IPS DF 4.7 (cell line): ENCODE measurements around the gene IMPA2.

Experiments
- DNase-seq: peaks from one replicate; pipeline ENCODE4 v3.0.0-alpha.2; 2013; ENCODE audit warnings: low spot score; ENCODE audit errors: extremely low read depth

Gene IMPA2

DNA sequence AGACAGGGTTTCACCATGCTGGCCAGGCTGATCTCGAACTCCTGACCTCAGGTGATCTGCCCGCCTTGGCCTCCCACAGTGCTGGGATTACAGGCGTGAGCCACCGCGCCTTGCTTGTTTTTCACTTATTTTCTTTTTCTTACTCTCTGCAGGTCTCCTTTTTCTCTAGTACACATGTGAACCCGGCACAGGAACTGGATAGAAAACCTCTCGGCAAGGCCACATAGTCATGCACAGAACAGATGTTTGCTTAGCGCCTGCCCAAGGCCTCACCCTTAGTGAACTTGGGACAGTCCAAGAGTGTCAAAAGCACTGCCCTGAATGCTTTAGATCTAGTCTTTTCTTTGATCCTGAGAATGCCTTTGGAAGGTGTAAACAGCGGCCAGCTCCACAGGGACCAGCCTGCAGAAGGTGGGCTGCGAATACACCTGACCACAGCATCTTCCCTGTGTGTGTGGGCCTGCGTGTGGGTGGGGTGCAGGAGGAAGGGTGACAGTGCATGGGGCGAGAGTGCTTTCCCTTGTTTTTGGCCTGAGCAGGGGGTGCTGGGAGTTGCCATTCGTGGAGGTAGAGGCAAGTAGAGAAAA, 27.0 kb downstream of the IMPA2 start:
- DNase-seq: no peak

GRCh38 chr18:12008842-12009580, 27.7 kb downstream of the IMPA2 start:
- DNase-seq: no peak

- no peak for DNase-seq
These were observed 28.4 kb downstream of the IMPA2 start for GRCh38 chr18:12009581-12010140.

DNA sequence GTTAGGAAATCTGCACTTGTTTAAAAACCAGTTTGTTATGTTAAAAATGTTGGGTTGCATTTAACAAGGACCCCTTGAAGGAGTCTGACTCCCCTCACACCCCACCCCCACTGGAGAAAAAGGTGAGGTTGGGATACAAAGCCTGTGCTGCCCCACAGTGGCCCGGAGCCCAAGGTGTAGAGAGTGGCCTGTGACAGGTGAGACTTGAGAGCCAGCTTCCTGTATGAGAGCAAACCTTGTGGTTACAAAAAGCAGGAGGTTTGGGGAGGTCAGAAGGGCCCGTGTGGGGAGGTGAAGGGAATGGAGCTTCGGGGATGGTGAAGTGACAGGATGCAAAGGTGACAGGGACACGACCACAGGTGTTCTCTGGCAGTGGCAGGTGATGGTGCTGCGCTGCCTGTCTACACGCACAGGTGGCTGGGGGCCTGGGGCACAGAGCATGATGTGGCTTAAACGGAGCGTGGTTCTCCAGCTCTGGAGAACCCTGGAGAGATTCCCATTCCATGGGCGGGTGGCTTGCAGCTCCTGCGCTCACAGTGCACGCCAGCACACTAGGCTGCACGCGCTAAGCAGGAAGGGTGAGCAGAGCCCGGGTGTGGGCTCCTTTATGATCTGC, 29.0 kb downstream of the IMPA2 start:
- DNase-seq: no peak

- no peak for DNase-seq
These were observed 30.1 kb downstream of the IMPA2 start for GRCh38 chr18:12011199-12011956.

DNA sequence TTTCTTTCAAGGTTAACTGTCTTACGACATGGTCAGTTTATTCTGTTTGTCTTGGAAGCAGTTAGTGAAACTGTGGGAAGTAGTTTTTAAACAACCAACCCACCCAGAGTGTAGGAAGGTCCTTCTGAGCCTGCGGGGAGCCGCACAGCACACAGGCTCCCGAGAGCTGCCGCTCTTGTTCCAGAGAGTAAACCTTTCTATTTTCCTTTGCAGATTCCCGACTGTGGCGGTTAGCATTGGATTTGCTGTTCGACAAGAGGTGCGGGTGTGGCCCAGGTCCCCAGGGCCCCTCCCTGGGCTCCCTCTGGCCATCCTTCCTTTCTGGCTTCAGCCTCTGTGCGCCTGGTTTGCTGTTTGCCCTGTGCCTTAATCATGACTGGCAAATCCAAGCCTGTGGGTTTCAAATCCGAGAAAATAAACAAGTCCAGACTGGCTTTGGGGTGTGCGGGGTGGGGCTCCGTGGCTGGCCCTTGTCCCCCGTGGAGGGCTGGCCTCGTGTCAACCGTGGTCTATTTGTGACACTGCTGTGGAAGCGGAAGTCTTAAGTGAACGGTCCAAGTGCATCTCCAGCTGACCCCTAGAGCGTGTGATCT, 30.7 kb downstream of the IMPA2 start:
- no peak for DNase-seq

DNA sequence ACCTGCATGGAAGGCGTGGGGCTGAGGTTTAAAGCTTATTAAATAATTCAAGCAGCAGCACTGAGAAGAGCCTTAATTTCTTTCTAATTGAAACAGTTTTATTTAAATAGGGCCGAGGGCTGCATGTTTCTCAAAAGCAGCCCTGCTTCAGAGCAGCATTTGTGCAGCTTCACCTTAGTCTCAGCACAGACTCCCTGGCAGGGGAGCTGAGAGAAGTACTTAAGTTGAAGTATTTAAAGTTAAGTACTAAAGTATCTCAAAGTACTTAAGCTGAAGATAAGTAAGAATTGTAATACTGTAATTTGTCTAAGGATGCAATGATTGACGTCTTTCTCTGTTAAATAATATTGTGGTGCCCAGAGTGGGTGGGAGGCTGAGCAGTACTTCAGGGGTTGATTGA, 31.4 kb downstream of the IMPA2 start:
- DNase-seq: no peak

- DNase-seq: no peak
These were observed 32.0 kb downstream of the IMPA2 start for GRCh38 chr18:12013186-12013916.

- no peak for DNase-seq
These were observed 32.8 kb downstream of the IMPA2 start for GRCh38 chr18:12014086-12014485.

- DNase-seq: no peak
These were observed 33.5 kb downstream of the IMPA2 start for GRCh38 chr18:12014521-12015415.

- DNase-seq: no peak
These were observed 34.2 kb downstream of the IMPA2 start for GRCh38 chr18:12015416-12016062.

DNA sequence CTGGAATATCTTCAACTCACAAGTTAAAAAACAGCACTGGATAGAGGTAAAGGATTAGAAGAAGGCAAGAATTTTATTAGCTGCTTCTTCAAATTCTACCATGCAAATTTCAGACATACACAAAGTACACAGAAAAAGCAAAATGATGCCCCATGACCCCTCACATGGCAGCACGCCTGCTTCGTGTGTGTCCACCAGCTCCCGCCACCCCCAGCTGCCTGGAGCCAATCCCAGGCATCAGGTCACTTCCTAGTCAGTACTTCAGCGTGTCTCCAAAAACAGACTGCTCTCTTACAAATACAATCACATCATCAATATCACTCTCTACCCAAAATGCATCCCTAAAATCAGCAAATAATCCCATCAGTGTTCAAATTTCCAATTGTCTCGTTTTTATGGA, 35.8 kb downstream of the IMPA2 start:
- DNase-seq: no peak

DNA sequence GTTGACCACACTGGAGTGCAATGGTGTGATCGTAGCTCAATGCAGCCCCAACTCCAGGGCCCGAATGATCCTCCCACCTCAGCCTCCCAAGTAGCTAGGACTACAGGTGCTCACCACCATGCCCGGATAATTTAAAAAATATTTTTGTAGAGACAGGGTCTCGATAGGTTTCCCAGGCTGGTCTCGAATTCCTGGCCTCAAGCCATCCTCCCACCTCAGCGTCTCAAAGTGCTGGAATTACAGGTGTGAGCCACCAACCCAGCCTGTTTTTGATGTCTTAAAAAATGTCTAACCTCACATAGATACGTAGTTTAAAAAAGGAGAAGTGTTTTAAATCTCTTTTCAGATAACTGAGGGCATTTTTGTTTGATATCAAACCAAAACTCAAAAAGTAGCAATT, 37.6 kb downstream of the IMPA2 start:
- no peak for DNase-seq

GRCh38 chr18:12021077-12021476, 39.8 kb downstream of the IMPA2 start:
- no peak for DNase-seq

DNA sequence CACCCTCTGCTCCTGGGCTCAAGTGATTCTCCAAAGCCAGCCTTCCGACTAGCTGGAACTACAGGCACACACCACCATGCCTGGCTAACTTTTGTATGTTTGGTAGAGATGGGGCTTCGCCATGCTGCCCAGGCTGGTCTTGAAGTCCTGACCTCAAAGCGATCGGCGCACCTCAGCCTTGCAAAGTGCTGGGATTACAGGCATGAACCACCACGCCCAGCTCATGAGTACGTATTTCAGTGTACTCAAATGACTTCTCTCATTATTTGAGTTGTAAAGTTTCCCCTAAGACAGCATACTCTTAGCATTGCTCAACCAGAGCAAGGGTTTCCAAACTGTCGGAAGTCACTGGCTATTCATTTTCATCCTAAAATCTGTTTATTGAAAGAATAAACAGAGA, 40.3 kb downstream of the IMPA2 start:
- DNase-seq: no peak

DNA sequence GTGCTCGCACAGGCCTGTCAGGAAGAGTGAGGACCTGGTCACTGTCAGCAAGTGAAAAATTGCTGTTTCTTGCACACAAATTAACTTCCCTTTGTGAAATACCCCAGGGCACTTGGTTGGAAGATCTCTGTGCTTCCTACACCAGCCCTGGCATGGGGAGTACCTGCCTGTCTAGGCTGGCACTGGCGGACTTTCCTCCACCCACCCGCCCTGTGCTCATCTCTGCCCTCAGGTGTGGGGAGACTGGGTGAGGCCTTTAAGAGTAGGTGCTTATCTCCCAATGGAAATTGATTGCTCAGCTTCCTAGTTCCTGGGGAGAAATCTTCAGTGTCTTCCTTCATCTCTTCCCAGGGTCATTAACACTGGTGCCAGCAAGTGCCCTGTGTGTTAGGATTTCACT, 42.1 kb downstream of the IMPA2 start:
- no peak for DNase-seq

DNA sequence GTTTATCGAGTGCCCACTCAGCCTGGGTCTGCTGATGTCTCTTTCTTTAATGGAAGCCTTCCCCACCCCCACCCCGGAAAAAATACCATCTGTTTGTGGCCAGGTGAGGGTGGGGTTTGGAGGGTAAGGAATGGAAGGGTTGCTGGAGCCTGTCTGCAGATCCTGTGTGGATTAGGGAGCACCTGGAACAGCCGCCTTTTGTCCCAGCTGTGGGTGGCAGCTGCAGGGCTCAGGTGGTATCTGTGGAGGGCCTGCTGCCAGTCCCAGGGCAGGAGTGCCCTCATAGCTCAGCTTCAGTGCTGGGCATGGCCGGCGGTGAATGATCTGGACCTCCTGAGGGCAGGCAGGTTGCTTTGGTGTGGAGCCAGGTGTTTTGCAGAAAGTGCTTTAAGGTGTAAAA, 45.3 kb downstream of the IMPA2 start:
- DNase-seq: no peak

DNA sequence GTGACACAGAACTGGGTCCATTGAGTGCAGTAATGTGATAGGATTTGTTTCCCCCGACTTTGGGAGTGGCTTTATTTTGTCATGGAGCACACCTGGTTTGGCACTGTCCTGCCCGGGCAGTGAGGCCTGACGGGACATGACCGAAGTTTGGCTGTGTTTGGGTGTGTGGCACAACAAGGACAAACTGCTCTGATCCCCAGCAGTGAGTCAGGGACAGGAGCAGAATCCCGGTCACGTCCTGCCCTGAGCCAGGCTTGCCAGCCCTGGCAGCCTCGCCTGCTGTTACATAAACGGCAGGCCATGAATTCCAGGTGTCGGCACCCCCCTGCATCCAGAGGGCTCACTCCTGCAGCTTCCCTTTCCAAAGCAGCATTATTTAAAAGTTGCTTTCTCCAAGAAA, 45.7 kb downstream of the IMPA2 start:
- DNase-seq: no peak

DNA sequence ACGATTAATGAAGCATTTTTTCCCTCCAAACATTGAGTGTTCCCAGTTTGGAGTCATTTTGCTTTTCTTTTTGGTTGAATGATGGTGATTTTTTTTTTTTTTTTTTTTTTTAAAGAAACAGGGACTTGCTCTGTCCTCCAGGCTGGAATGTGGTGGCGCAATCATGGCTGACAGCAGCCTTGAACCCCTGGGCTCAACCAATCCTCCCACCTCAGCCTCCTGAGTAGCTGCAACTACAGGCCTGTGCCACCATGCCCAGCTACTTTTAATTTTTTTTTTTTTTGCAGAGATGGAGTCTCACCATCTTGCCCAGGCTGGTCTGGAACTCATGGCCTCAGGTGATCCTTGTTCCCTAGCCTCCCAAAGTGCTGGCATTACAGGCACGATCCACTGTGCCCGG, 46.2 kb downstream of the IMPA2 start:
- DNase-seq: no peak
